ENCODE measurements around the gene RYR3. TPM values are rescaled to one million over a fixed set of nuclear protein-coding genes. Genes with fewer than 3 reads are reported as not detected.

RYR3 gene
- total RNA-seq, 5 donors from 2014 or later (not counting 1 experiment from before 2014, with no cell fraction given), result 0.03 to 0.07 (median 0.04) TPM; not detected in 1

GRCh38 chr15:33490703-33491102, 179.9 kb downstream of the RYR3 start:
- POLR2A ChIA-PET, result no interaction called here
- ATAC-seq (replicated peaks in 1 of 4), result no peak
- Histone ChIP-seq H3K4me3 (ENCODE audit: control insufficient read depth in 1 of 2, extremely low read depth in 1 of 2, low read length in 1 of 2) (no peak overlapping the region), H3K4me1 (ENCODE audit: control insufficient read depth in 1 of 2, extremely low read depth in 1 of 2, insufficient read depth in 2 of 2, low read length in 2 of 2) (no peaks in the 10 kb centered on the region), H3K36me3 (ENCODE audit: control insufficient read depth in 2 of 2, extremely low read depth in 1 of 2, insufficient read depth in 1 of 2, low read length in 1 of 2) (no peaks in the 10 kb centered on the region), H3K27me3 (replicated peaks in 1 of 2; ENCODE audit: control insufficient read depth in 2 of 2, extremely low read depth in 1 of 2, insufficient read depth in 2 of 2, low read length in 1 of 2) (no peaks in the 10 kb centered on the region), H3K9me3 (no peaks in the 10 kb centered on the region), H3K27ac (ENCODE audit: low read length) (no peak overlapping the region)
- H3K9me3 Mint-ChIP-seq, result peaks cover 0 to 5% (median 3%) of the 10 kb centered on the region in 3 donors
- no peaks in the 10 kb centered on the region for H3K4me1 Mint-ChIP-seq
- peaks cover 2 to 6% of the 10 kb centered on the region in 2 donors for H3K27me3 Mint-ChIP-seq
- DNase-seq, result no peak
- WGBS (ENCODE audit: insufficient coverage), result no CpG with 5 or more reads among the region's 1 CpG
- H3K27ac Mint-ChIP-seq, result no peak overlapping the region
- CTCF ChIA-PET, result no interaction called here
- H3K36me3 Mint-ChIP-seq, result no peaks in the 10 kb centered on the region
- no peak overlapping the region for H3K4me3 Mint-ChIP-seq

GRCh38 chr15:33492434-33493052, 181.8 kb downstream of the RYR3 start:
- H3K9me3 Mint-ChIP-seq, result peaks cover 0 to 5% (median 3%) of the 10 kb centered on the region in 3 donors
- H3K27me3 Mint-ChIP-seq, result peaks cover 2 to 11% of the 10 kb centered on the region in 2 donors
- no peak overlapping the region for H3K27ac ChIP-seq (ENCODE audit: low read length)
- H3K4me3 ChIP-seq (ENCODE audit: control insufficient read depth in 1 of 2, extremely low read depth in 1 of 2, low read length in 1 of 2), result no peak overlapping the region
- H3K4me1 ChIP-seq (ENCODE audit: control insufficient read depth in 1 of 2, extremely low read depth in 1 of 2, insufficient read depth in 2 of 2, low read length in 2 of 2), result no peaks in the 10 kb centered on the region
- H3K4me3 Mint-ChIP-seq, result no peak overlapping the region
- ChIA-PET POLR2A (no interaction called here), CTCF (no interaction called here)
- peaks cover 0 to 2% of the 10 kb centered on the region in 2 experiments for H3K27me3 ChIP-seq (replicated peaks in 1 of 2; ENCODE audit: control insufficient read depth in 2 of 2, extremely low read depth in 1 of 2, insufficient read depth in 2 of 2, low read length in 1 of 2)
- no peaks in the 10 kb centered on the region for H3K36me3 Mint-ChIP-seq
- ATAC-seq (replicated peaks in 1 of 4) (no peak), DNase-seq (no peak)
- H3K4me1 Mint-ChIP-seq, result no peaks in the 10 kb centered on the region
- H3K27ac Mint-ChIP-seq, result no peak overlapping the region
- WGBS (ENCODE audit: insufficient coverage), result 86% methylated on average over 5 of the region's 6 CpGs
- H3K36me3 ChIP-seq (ENCODE audit: control insufficient read depth in 2 of 2, extremely low read depth in 1 of 2, insufficient read depth in 1 of 2, low read length in 1 of 2), result no peaks in the 10 kb centered on the region
- H3K9me3 ChIP-seq, result no peaks in the 10 kb centered on the region

- Histone ChIP-seq H3K9me3 (no peaks in the 10 kb centered on the region), H3K4me3 (ENCODE audit: control insufficient read depth in 1 of 2, extremely low read depth in 1 of 2, low read length in 1 of 2) (no peak overlapping the region), H3K36me3 (ENCODE audit: control insufficient read depth in 2 of 2, extremely low read depth in 1 of 2, insufficient read depth in 1 of 2, low read length in 1 of 2) (no peaks in the 10 kb centered on the region), H3K27me3 (replicated peaks in 1 of 2; ENCODE audit: control insufficient read depth in 2 of 2, extremely low read depth in 1 of 2, insufficient read depth in 2 of 2, low read length in 1 of 2) (peaks cover 0 to 2% of the 10 kb centered on the region in 2 experiments), H3K27ac (ENCODE audit: low read length) (no peak overlapping the region), H3K4me1 (ENCODE audit: control insufficient read depth in 1 of 2, extremely low read depth in 1 of 2, insufficient read depth in 2 of 2, low read length in 2 of 2) (no peaks in the 10 kb centered on the region)
- H3K4me1 Mint-ChIP-seq, result no peaks in the 10 kb centered on the region
- no peak for DNase-seq
- no peak overlapping the region for H3K27ac Mint-ChIP-seq
- H3K27me3 Mint-ChIP-seq, result peaks cover 10 to 23% of the 10 kb centered on the region in 2 donors
- H3K36me3 Mint-ChIP-seq, result no peaks in the 10 kb centered on the region
- POLR2A ChIA-PET, result no interaction called here
- H3K9me3 Mint-ChIP-seq, result peaks cover 3 to 7% (median 3%) of the 10 kb centered on the region in 3 donors
- CTCF ChIA-PET, result no interaction called here
- no peak overlapping the region for H3K4me3 Mint-ChIP-seq
- ATAC-seq (replicated peaks in 1 of 4), result no peak
These were observed 183.5 kb downstream of the RYR3 start for GRCh38 chr15:33494306-33494705.

- Mint-ChIP-seq H3K27me3 (peaks cover 26 to 40% of the 10 kb centered on the region in 2 donors), H3K9me3 (peaks cover 0 to 5% (median 3%) of the 10 kb centered on the region in 3 donors), H3K27ac (no peak overlapping the region), H3K4me3 (no peak overlapping the region), H3K4me1 (no peaks in the 10 kb centered on the region), H3K36me3 (no peaks in the 10 kb centered on the region)
- WGBS (ENCODE audit: insufficient coverage), result 67% methylated on average over 2 of the region's 3 CpGs
- ATAC-seq (replicated peaks in 1 of 4) (no peak), DNase-seq (no peak)
- Histone ChIP-seq H3K9me3 (no peaks in the 10 kb centered on the region), H3K27me3 (replicated peaks in 1 of 2; ENCODE audit: control insufficient read depth in 2 of 2, extremely low read depth in 1 of 2, insufficient read depth in 2 of 2, low read length in 1 of 2) (peaks cover 0 to 2% of the 10 kb centered on the region in 2 experiments), H3K4me3 (ENCODE audit: control insufficient read depth in 1 of 2, extremely low read depth in 1 of 2, low read length in 1 of 2) (no peak overlapping the region), H3K4me1 (ENCODE audit: control insufficient read depth in 1 of 2, extremely low read depth in 1 of 2, insufficient read depth in 2 of 2, low read length in 2 of 2) (no peaks in the 10 kb centered on the region), H3K27ac (ENCODE audit: low read length) (no peak overlapping the region), H3K36me3 (ENCODE audit: control insufficient read depth in 2 of 2, extremely low read depth in 1 of 2, insufficient read depth in 1 of 2, low read length in 1 of 2) (no peaks in the 10 kb centered on the region)
- POLR2A ChIA-PET, result interaction anchor here in 1 of 2 donors (0.6 kb wide), 1 partner anchor 11 kb away, joined by 6 read pairs; no protein-coding TSS in a partner anchor
- CTCF ChIA-PET, result no interaction called here
These were observed 189.8 kb downstream of the RYR3 start for GRCh38 chr15:33500432-33501195.

GRCh38 chr15:33503681-33504080, 192.9 kb downstream of the RYR3 start:
- H3K4me3 Mint-ChIP-seq, result no peak overlapping the region
- H3K27ac Mint-ChIP-seq, result no peak overlapping the region
- CTCF ChIA-PET, result no interaction called here
- no peaks in the 10 kb centered on the region for H3K36me3 Mint-ChIP-seq
- POLR2A ChIA-PET, result no interaction called here
- no peak overlapping the region for H3K27ac ChIP-seq (ENCODE audit: low read length)
- H3K9me3 Mint-ChIP-seq, result peaks cover 0 to under 1% (median 0%) of the 10 kb centered on the region in 3 donors
- WGBS (ENCODE audit: insufficient coverage), result no CpG with 5 or more reads among the region's 5 CpGs
- peaks cover 27 to 33% of the 10 kb centered on the region in 2 donors for H3K27me3 Mint-ChIP-seq
- no peak for DNase-seq
- H3K9me3 ChIP-seq, result no peaks in the 10 kb centered on the region
- no peaks in the 10 kb centered on the region for H3K27me3 ChIP-seq (replicated peaks in 1 of 2; ENCODE audit: control insufficient read depth in 2 of 2, extremely low read depth in 1 of 2, insufficient read depth in 2 of 2, low read length in 1 of 2)
- H3K4me1 ChIP-seq (ENCODE audit: control insufficient read depth in 1 of 2, extremely low read depth in 1 of 2, insufficient read depth in 2 of 2, low read length in 2 of 2), result no peaks in the 10 kb centered on the region
- no peak overlapping the region for H3K4me3 ChIP-seq (ENCODE audit: control insufficient read depth in 1 of 2, extremely low read depth in 1 of 2, low read length in 1 of 2)
- no peak for ATAC-seq (replicated peaks in 1 of 4)
- no peaks in the 10 kb centered on the region for H3K36me3 ChIP-seq (ENCODE audit: control insufficient read depth in 2 of 2, extremely low read depth in 1 of 2, insufficient read depth in 1 of 2, low read length in 1 of 2)
- no peaks in the 10 kb centered on the region for H3K4me1 Mint-ChIP-seq

- Mint-ChIP-seq H3K36me3 (no peaks in the 10 kb centered on the region), H3K27ac (no peak overlapping the region), H3K27me3 (peaks cover 17 to 20% of the 10 kb centered on the region in 2 donors), H3K4me3 (no peak overlapping the region), H3K4me1 (no peaks in the 10 kb centered on the region), H3K9me3 (no peaks in the 10 kb centered on the region)
- Histone ChIP-seq H3K36me3 (ENCODE audit: control insufficient read depth in 2 of 2, extremely low read depth in 1 of 2, insufficient read depth in 1 of 2, low read length in 1 of 2) (no peaks in the 10 kb centered on the region), H3K4me3 (ENCODE audit: control insufficient read depth in 1 of 2, extremely low read depth in 1 of 2, low read length in 1 of 2) (no peak overlapping the region), H3K27ac (ENCODE audit: low read length) (no peak overlapping the region), H3K4me1 (ENCODE audit: control insufficient read depth in 1 of 2, extremely low read depth in 1 of 2, insufficient read depth in 2 of 2, low read length in 2 of 2) (no peaks in the 10 kb centered on the region), H3K27me3 (replicated peaks in 1 of 2; ENCODE audit: control insufficient read depth in 2 of 2, extremely low read depth in 1 of 2, insufficient read depth in 2 of 2, low read length in 1 of 2) (no peaks in the 10 kb centered on the region), H3K9me3 (no peaks in the 10 kb centered on the region)
- DNase-seq, result no peak
- WGBS (ENCODE audit: insufficient coverage), result 50% methylated on average over 1 of the region's 1 CpG
- ChIA-PET POLR2A (no interaction called here), CTCF (no interaction called here)
- no peak for ATAC-seq (replicated peaks in 1 of 4)
These were observed 196.1 kb downstream of the RYR3 start for GRCh38 chr15:33506781-33507296.
